GM23338 (cell line): ENCODE data around the gene TMIGD3.

Source experiments
- CTCF ChIP-seq, 2 experiments: fragments of 200-600 bp in 1 of 2; sonication (generic) in 1 of 2; conservative IDR thresholded peaks; 2 replicates each; pipeline versions ENCODE4 v1.5.1 to v1.6.1; 2016 to 2017; ENCODE audit warnings: antibody characterized with exemption in 2 of 2, low read depth in 2 of 2, mild to moderate bottlenecking in 2 of 2, moderate library complexity in 1 of 2
- ETS1 ChIP-seq: IDR thresholded peaks from 2 replicates; pipeline ENCODE4 v1.6.1; 2016; ENCODE audit warnings: antibody characterized with exemption
- EZH2 ChIP-seq: fragments of 200-600 bp; sonication (generic); IDR thresholded peaks from one replicate; pipeline ENCODE4 v1.8.0; 2017; ENCODE audit warnings: antibody characterized with exemption, mild to moderate bottlenecking, low read depth; ENCODE audit not compliant: unreplicated experiment
- EZH2phosphoT487 ChIP-seq: fragments of 200-600 bp; sonication (generic); IDR thresholded peaks from one replicate; pipeline ENCODE4 v1.8.1; 2018; ENCODE audit warnings: antibody characterized with exemption; ENCODE audit not compliant: unreplicated experiment
- JUNB ChIP-seq: IDR thresholded peaks from one replicate; pipeline ENCODE4 v1.6.1; 2016; ENCODE audit warnings: antibody characterized with exemption; ENCODE audit not compliant: unreplicated experiment
- POLR2AphosphoS5 ChIP-seq: IDR thresholded peaks from 2 replicates; pipeline ENCODE4 v1.6.1; 2016; ENCODE audit warnings: antibody characterized with exemption, low read depth
- REST ChIP-seq: IDR thresholded peaks from one replicate; pipeline ENCODE4 v1.6.1; 2018; ENCODE audit warnings: antibody characterized with exemption; ENCODE audit not compliant: unreplicated experiment

GRCh38 chr1:111446967-111447892 is 56.2 kb downstream of the TMIGD3 start:
- no peak for TF ChIP-seq CTCF (conservative IDR thresholded peaks at IDR 0.05; ENCODE audit: low read depth in 2 of 2)
- no peak for TF ChIP-seq ETS1
- TF ChIP-seq EZH2phosphoT487 = no peak
- no peak for TF ChIP-seq POLR2AphosphoS5
- no peak for TF ChIP-seq EZH2
- no peak for TF ChIP-seq REST
- no peak for TF ChIP-seq JUNB
